PC-9 (cell line): Measurements from ENCODE around the gene GAB2.

ENCODE experiments used
- CTCF ChIP-seq: fragments of 200-600 bp; sonication (generic); conservative IDR thresholded peaks from 2 replicates; pipeline ENCODE4 v1.6.1; 2017; ENCODE audit warnings: mixed run types, antibody characterized with exemption, mild to moderate bottlenecking, moderate library complexity
- EZH2 ChIP-seq: fragments of 200-600 bp; sonication (generic); IDR thresholded peaks from 2 replicates; pipeline ENCODE4 v1.8.0; 2017; ENCODE audit warnings: antibody characterized with exemption, low read depth

- no peak for TF ChIP-seq CTCF
- no peak for TF ChIP-seq EZH2
Measured at GRCh38 chr11:78426845-78427244, 9.2 kb upstream of the GAB2 start.
